H1 (cell line): ENCODE results near the gene MNS1. TPM values are rescaled to one million over a fixed set of nuclear protein-coding genes. Genes with fewer than 3 reads are reported as not detected.

Source experiments
- CTCF ChIA-PET: fragments of 300-600 bp; sonication (Branson Sonifier 250); formaldehyde crosslinking; loops from one replicate; lab custom pipeline; 2021; ENCODE audit not compliant: partially characterized antibody; lab: Charles Lee
- POLR2A ChIA-PET: fragments of 300-600 bp; sonication (Branson Sonifier 250); formaldehyde crosslinking; loops from one replicate; lab custom pipeline; 2021; ENCODE audit warnings: inconsistent platforms; ENCODE audit not compliant: partially characterized antibody; lab: Charles Lee
- DNase-seq, 2 experiments: peaks; one replicate each; pipeline versions ENCODE4 v3.0.0 to v3.0.0-alpha.2; 2010 to 2022; ENCODE audit warnings: low spot score in 2 of 2, low read depth in 1 of 2, mixed read lengths in 1 of 2
- FAIRE-seq: peaks from 2 replicates; lab custom pipeline; 2011; peaks lifted over from hg19 to GRCh38; lab: Jason Lieb, UNC
- H2AFZ ChIP-seq: 2 replicates; pipeline ENCODE4 v1.8.1; 2012; ENCODE audit warnings: low read length, inconsistent platforms
- H2AK5ac ChIP-seq: 2 replicates; pipeline ENCODE4 v1.6.1; 2013; ENCODE audit warnings: low read depth, low read length
- H2BK120ac ChIP-seq: replicated peaks from 2 replicates; pipeline ENCODE3; 2013; ENCODE audit warnings: low read depth, low read length, inconsistent platforms
- H2BK12ac ChIP-seq: 2 replicates; pipeline ENCODE4 v1.6.1; 2013; ENCODE audit warnings: low read depth, low read length
- H2BK15ac ChIP-seq: 2 replicates; pipeline ENCODE4 v1.6.1; 2013; ENCODE audit warnings: low read length
- H2BK20ac ChIP-seq: 2 replicates; pipeline ENCODE4 v1.6.1; 2013; ENCODE audit warnings: low read length
- H2BK5ac ChIP-seq: 2 replicates; pipeline ENCODE4 v1.6.1; 2013; ENCODE audit warnings: low read depth, low read length
- H3K14ac ChIP-seq: 2 replicates; pipeline ENCODE4 v1.6.1; 2013; ENCODE audit warnings: inconsistent platforms; ENCODE audit not compliant: insufficient read length
- H3K18ac ChIP-seq: 2 replicates; pipeline ENCODE4 v1.6.1; 2013; ENCODE audit warnings: low read length; ENCODE audit errors: extremely low read depth
- H3K23ac ChIP-seq: 2 replicates; pipeline ENCODE4 v1.6.1; 2013; ENCODE audit warnings: inconsistent platforms; ENCODE audit not compliant: insufficient read length
- H3K23me2 ChIP-seq: 2 replicates; pipeline ENCODE4 v1.6.1; 2013; ENCODE audit warnings: low read depth, low read length
- H3K27ac ChIP-seq: 2 replicates; pipeline ENCODE4 v1.6.1; 2011; ENCODE audit warnings: low read depth, low read length, inconsistent platforms
- H3K27me3 ChIP-seq, 4 experiments: replicated peaks in 1 of 4; 1 replicate in 1 of 4; 2 replicates in 3 of 4; pipeline versions ENCODE4 v1.6.1 to v1.8.1; 2011 to 2013; ENCODE audit warnings: low read length in 3 of 4, mild to moderate bottlenecking in 3 of 4, inconsistent platforms in 2 of 4, mixed read lengths in 2 of 4, moderate library complexity in 1 of 4; ENCODE audit not compliant: control insufficient read depth in 3 of 4, insufficient read depth in 3 of 4; ENCODE audit errors: extremely low read depth in 1 of 4
- H3K36me3 ChIP-seq, 4 experiments: 2 replicates each; pipeline versions ENCODE4 v1.6.1 to v1.8.1; 2011 to 2013; ENCODE audit warnings: mild to moderate bottlenecking in 4 of 4, low read length in 3 of 4, moderate library complexity in 2 of 4, control low read depth in 1 of 4, inconsistent platforms in 1 of 4; ENCODE audit not compliant: insufficient read depth in 4 of 4, control insufficient read depth in 2 of 4
- H3K4ac ChIP-seq: replicated peaks from 2 replicates; pipeline ENCODE3; 2013; ENCODE audit warnings: low read length, low read depth, mixed read lengths, inconsistent platforms; ENCODE audit not compliant: insufficient read length
- H3K4me1 ChIP-seq, 4 experiments: replicated peaks in 1 of 4; 1 replicate in 1 of 4; 2 replicates in 3 of 4; pipeline versions ENCODE4 v1.6.1 to v1.8.1; 2011 to 2013; ENCODE audit warnings: low read length in 3 of 4, inconsistent platforms in 2 of 4, mixed read lengths in 1 of 4; ENCODE audit not compliant: insufficient read depth in 4 of 4, control insufficient read depth in 3 of 4
- H3K4me2 ChIP-seq, 2 experiments: 2 replicates each; pipeline versions ENCODE4 v1.6.1 to v1.8.1; 2011 to 2013; ENCODE audit warnings: low read depth in 2 of 2, low read length in 2 of 2, control low read depth in 1 of 2, inconsistent platforms in 1 of 2, mild to moderate bottlenecking in 1 of 2; ENCODE audit not compliant: insufficient read depth in 1 of 2
- H3K4me3 ChIP-seq, 4 experiments: fragments of 200-600, 300-600 bp in 1 of 4; sonication (generic), shearing (Covaris generic), sonication (Bioruptor Twin) in 1 of 4; 2 replicates each; pipeline versions ENCODE4 v1.5.1 to v1.8.1; 2011 to 2016; ENCODE audit warnings: low read length in 4 of 4, low read depth in 3 of 4, control low read depth in 2 of 4, inconsistent platforms in 2 of 4, mild to moderate bottlenecking in 2 of 4, mixed read lengths in 1 of 4, moderate library complexity in 1 of 4; ENCODE audit not compliant: insufficient read depth in 2 of 4; ENCODE audit errors: extremely low read depth in 1 of 4
- H3K56ac ChIP-seq: replicated peaks from 2 replicates; pipeline ENCODE3; 2013; ENCODE audit warnings: low read depth, mild to moderate bottlenecking, mixed read lengths, low read length, inconsistent platforms; ENCODE audit not compliant: insufficient read length
- H3K79me1 ChIP-seq: 2 replicates; pipeline ENCODE4 v1.6.1; 2013; ENCODE audit warnings: low read depth, low read length, control low read depth
- H3K79me2 ChIP-seq, 2 experiments: 2 replicates each; pipeline versions ENCODE4 v1.6.1 to v1.8.1; 2012 to 2013; ENCODE audit warnings: low read length in 2 of 2, mild to moderate bottlenecking in 2 of 2, inconsistent platforms in 1 of 2; ENCODE audit not compliant: insufficient read depth in 2 of 2, control insufficient read depth in 1 of 2
- H3K9ac ChIP-seq, 4 experiments: replicated peaks in 1 of 4; 1 replicate in 1 of 4; 2 replicates in 3 of 4; pipeline versions ENCODE4 v1.6.1 to v1.8.1; 2011 to 2013; ENCODE audit warnings: low read depth in 3 of 4, low read length in 3 of 4, control low read depth in 2 of 4, mild to moderate bottlenecking in 2 of 4, moderate library complexity in 2 of 4, inconsistent platforms in 1 of 4; ENCODE audit errors: extremely low read depth in 1 of 4
- H3K9me3 ChIP-seq, 2 experiments: 2 replicates each; pipeline versions ENCODE4 v1.6.1 to v1.8.1; 2012 to 2013; ENCODE audit warnings: mild to moderate bottlenecking in 2 of 2, moderate library complexity in 2 of 2, control low read depth in 1 of 2, inconsistent platforms in 1 of 2, low read depth in 1 of 2, low read length in 1 of 2, mixed read lengths in 1 of 2; ENCODE audit not compliant: insufficient read depth in 2 of 2
- H4K20me1 ChIP-seq, 2 experiments: replicated peaks in 1 of 2; 2 replicates each; pipeline versions ENCODE3 to v1.8.1; 2011 to 2013; ENCODE audit warnings: inconsistent platforms in 2 of 2, low read length in 2 of 2, mild to moderate bottlenecking in 1 of 2; ENCODE audit not compliant: insufficient read depth in 2 of 2, control insufficient read depth in 1 of 2
- H4K5ac ChIP-seq: 2 replicates; pipeline ENCODE4 v1.6.1; 2013; ENCODE audit warnings: low read length, low read depth, mixed read lengths, inconsistent platforms; ENCODE audit not compliant: insufficient read length
- H4K8ac ChIP-seq: 2 replicates; pipeline ENCODE4 v1.8.0; 2013; ENCODE audit warnings: mild to moderate bottlenecking, moderate library complexity, low read length, inconsistent platforms; ENCODE audit not compliant: insufficient read depth; ENCODE audit errors: extremely low read depth
- H4K91ac ChIP-seq: replicated peaks from 2 replicates; pipeline ENCODE3; 2013; ENCODE audit warnings: low read length, mixed read lengths, inconsistent platforms; ENCODE audit not compliant: insufficient read length
- CBX5 ChIP-seq: fragments of 300-800, 300-1000 bp; sonication (generic); IDR thresholded peaks from 2 replicates; pipeline ENCODE4 v1.7.1; 2016; ENCODE audit warnings: antibody characterized with exemption, low read length, low read depth
- CBX8 ChIP-seq: fragments of 300-800, 300-1000 bp; sonication (generic); IDR thresholded peaks from 2 replicates; pipeline ENCODE4 v1.7.1; 2016; ENCODE audit warnings: low read depth, low read length, borderline replicate concordance
- EGR1 ChIP-seq: IDR thresholded peaks from 2 replicates; pipeline ENCODE4 v1.6.1; 2011; ENCODE audit warnings: low read depth, low read length, borderline replicate concordance
- FOSL1 ChIP-seq: IDR thresholded peaks from 2 replicates; pipeline ENCODE4 v1.6.1; 2011; ENCODE audit warnings: mild to moderate bottlenecking, low read depth, low read length, moderate library complexity; ENCODE audit not compliant: insufficient read depth
- GTF2F1 ChIP-seq: IDR thresholded peaks from 2 replicates; pipeline ENCODE4 v1.6.1; 2012; ENCODE audit warnings: low read depth, low read length, improper control_type of control experiment, borderline replicate concordance
- HDAC6 ChIP-seq: IDR thresholded peaks from one replicate; pipeline ENCODE4 v1.7.1; 2012; ENCODE audit warnings: low read depth, mild to moderate bottlenecking, inconsistent platforms, low read length, moderate library complexity
- JUN ChIP-seq: IDR thresholded peaks from 2 replicates; pipeline ENCODE4 v1.6.1; 2011; ENCODE audit warnings: low read depth, mild to moderate bottlenecking, improper control_type of control experiment, low read length
- MAFK ChIP-seq: IDR thresholded peaks from 2 replicates; pipeline ENCODE4 v1.6.1; 2012; ENCODE audit warnings: low read depth, mild to moderate bottlenecking, improper control_type of control experiment, low read length
- POLR2AphosphoS5 ChIP-seq: IDR thresholded peaks from 2 replicates; pipeline ENCODE4 v1.6.1; 2011; ENCODE audit warnings: low read depth, low read length
- POU5F1 ChIP-seq: IDR thresholded peaks from 2 replicates; pipeline ENCODE4 v1.6.1; 2011; ENCODE audit warnings: low read depth, mild to moderate bottlenecking, low read length, moderate library complexity
- RFX5 ChIP-seq: IDR thresholded peaks from 2 replicates; pipeline ENCODE4 v1.6.1; 2011; ENCODE audit warnings: low read depth, low read length, improper control_type of control experiment, borderline replicate concordance
- RNF2 ChIP-seq: fragments of 200-900, 300-1000 bp; sonication (generic); IDR thresholded peaks from 2 replicates; pipeline ENCODE4 v1.7.1; 2016; ENCODE audit warnings: borderline replicate concordance, low read depth, mild to moderate bottlenecking, antibody characterized with exemption, low read length; ENCODE audit not compliant: poor library complexity, severe bottlenecking; ENCODE audit errors: missing control alignments
- SIN3A ChIP-seq, 2 experiments: IDR thresholded peaks in 1 of 2; conservative IDR thresholded peaks in 1 of 2; 2 replicates each; pipeline ENCODE4 v1.6.1; 2011 to 2012; ENCODE audit warnings: low read length in 2 of 2, improper control_type of control experiment in 1 of 2, low read depth in 1 of 2, mild to moderate bottlenecking in 1 of 2
- SIX5 ChIP-seq: IDR thresholded peaks from 2 replicates; pipeline ENCODE4 v1.6.1; 2011; ENCODE audit warnings: mild to moderate bottlenecking, low read depth, low read length
- SP2 ChIP-seq: IDR thresholded peaks from 2 replicates; pipeline ENCODE4 v1.6.1; 2012; ENCODE audit warnings: mild to moderate bottlenecking, low read length, inconsistent platforms
- SP4 ChIP-seq: IDR thresholded peaks from 2 replicates; pipeline ENCODE4 v1.6.1; 2012; ENCODE audit warnings: low read length, inconsistent platforms
- WGBS, 2 experiments: shearing (Covaris generic) in 1 of 2; methylation state at CpG; one replicate each; pipeline versions ENCODE4 v1.1.6 to v1.1.7; 2013 to 2015; ENCODE audit warnings: low lambda C conversion rate in 2 of 2, mixed read lengths in 2 of 2, inconsistent platforms in 1 of 2, low coverage in 1 of 2, missing lambda C conversion rate in 1 of 2; ENCODE audit not compliant: insufficient replicate concordance in 2 of 2, insufficient coverage in 1 of 2, insufficient read length in 1 of 2; ENCODE audit errors: extremely low coverage in 1 of 2, missing lambda C conversion rate in 1 of 2; 5-methylcytosine and 5-hydroxymethylcytosine counted together
- polyA plus RNA-seq, 7 experiments: library from polyadenylated mRNA; depleted of rRNA in 3 of 7; stranded (reverse) in 5 of 7; unstranded in 2 of 7; fragments of >200 nt in 5 of 7; fragments of 200-250 nt in 2 of 7; gene quantifications; 1 replicate in 5 of 7; 2 replicates in 1 of 7; 4 replicates in 1 of 7; pipeline versions ENCODE4 v1.2.1 to v1.2.3, GENCODE V29; 2011 to 2013; ENCODE audit warnings: missing spikeins in 2 of 7, mixed read lengths in 2 of 7
- total RNA-seq: library from RNA; stranded (reverse); fragmentation: NEBNext Ultra II Directional; extraction: Animal tissue kit (Norgen Biotek cat#: 25700); gene quantifications from 2 replicates; pipeline ENCODE4 v1.2.1, GENCODE V29; 2021

MNS1 gene
- total and polyA plus RNA-seq, 2 of the 8 experiments (the other 6 are each of a cell fraction or from before 2014, with no cell fraction given): 0.57 TPM; not detected in 1

- no peak overlapping the region for H3K4me3 ChIP-seq
- H2AK5ac ChIP-seq: no peak overlapping the region
- no peaks in the 10 kb centered on the region for H3K27me3 ChIP-seq
- H2BK15ac ChIP-seq: no peak overlapping the region
- H3K4me1 ChIP-seq: no peaks in the 10 kb centered on the region
- H2BK12ac ChIP-seq: no peak overlapping the region
- no peak overlapping the region for H4K8ac ChIP-seq
- no peak overlapping the region for H3K23ac ChIP-seq
- no peak overlapping the region for H4K5ac ChIP-seq
- no peak overlapping the region for H3K4me2 ChIP-seq
- no peak for FAIRE-seq
- 91% methylated on average over 5 of the region's 5 CpGs; no CpG with 5 or more reads in 1 of the 2 experiments for WGBS, 2 experiments
- POLR2A ChIA-PET: no interaction called here
- H4K91ac ChIP-seq: no peak overlapping the region
- no peak overlapping the region for H2BK5ac ChIP-seq
- H3K36me3 ChIP-seq: peaks cover 0 to 2% (median 0%) of the 10 kb centered on the region in 4 experiments; a peak in 1 of 8 replicates
- H3K9me3 ChIP-seq: no peaks in the 10 kb centered on the region
- H2BK120ac ChIP-seq: no peak overlapping the region
- no peak for DNase-seq
- no peak overlapping the region for H2BK20ac ChIP-seq
- H3K18ac ChIP-seq: no peak overlapping the region
- H3K27ac ChIP-seq: no peak overlapping the region
- no peak overlapping the region for H3K4ac ChIP-seq
- no peak overlapping the region for H3K14ac ChIP-seq
- H2AFZ ChIP-seq: no peak overlapping the region
- CTCF ChIA-PET: no interaction called here
- no peak overlapping the region for H3K56ac ChIP-seq
- TF ChIP-seq CBX5 (no peak), FOSL1 (no peak), JUN (no peak), POLR2AphosphoS5 (no peak), RFX5 (no peak), HDAC6 (no peak), SP4 (no peak), CBX8 (no peak), SIX5 (no peak), EGR1 (no peak), POU5F1 (no peak), MAFK (no peak), GTF2F1 (no peak), RNF2 (no peak), SP2 (no peak), SIN3A (conservative IDR thresholded peaks at IDR 0.05 in 1 of 2, IDR thresholded peaks at IDR 0.05 in 1 of 2; ENCODE audit: low read depth in 1 of 2, low read length in 2 of 2) (no peak)
- H3K79me1 ChIP-seq: no peaks in the 10 kb centered on the region
- H3K23me2 ChIP-seq: no peaks in the 10 kb centered on the region
- no peak overlapping the region for H3K9ac ChIP-seq
- H4K20me1 ChIP-seq: no peaks in the 10 kb centered on the region
- no peaks in the 10 kb centered on the region for H3K79me2 ChIP-seq
Measured at GRCh38 chr15:56432304-56432703, 32.6 kb downstream of the MNS1 start.
